Lung (tissue), 12 donors: Measurements from ENCODE around the gene GPR153. TPM values are rescaled to one million over a fixed set of nuclear protein-coding genes. Genes with fewer than 3 reads are reported as not detected.

Experiments
- ATAC-seq: fragments of 200-7000 bp; cut with Tn5 transposase; one replicate; pipeline ENCODE4 v1.9.1; 2020; ENCODE audit warnings: moderate number of reproducible peaks; ENCODE audit not compliant: insufficient read depth, low FRiP score
- DNase-seq, 3 donors: peaks; one replicate each; pipeline ENCODE4 v3.0.0-alpha.2; 2013 to 2017
- H3K27ac ChIP-seq, 2 donors: one replicate each; pipeline ENCODE4 v1.5.1; 2013; ENCODE audit warnings: mild to moderate bottlenecking in 2 of 2, moderate library complexity in 2 of 2, control low read depth in 1 of 2, inconsistent platforms in 1 of 2, low read depth in 1 of 2, low read length in 1 of 2
- H3K27me3 ChIP-seq, 3 donors: one replicate each; pipeline ENCODE4 v1.5.1; 2013; ENCODE audit warnings: low read length in 2 of 3; ENCODE audit not compliant: control insufficient read depth in 3 of 3, insufficient read depth in 3 of 3
- H3K36me3 ChIP-seq, 4 donors: one replicate each; pipeline ENCODE4 v1.5.1; 2013; ENCODE audit warnings: low read length in 4 of 4, mild to moderate bottlenecking in 1 of 4, moderate library complexity in 1 of 4; ENCODE audit not compliant: control insufficient read depth in 4 of 4, insufficient read depth in 4 of 4
- H3K4me1 ChIP-seq, 5 donors: one replicate each; pipeline ENCODE4 v1.5.1; 2013; ENCODE audit warnings: low read length in 5 of 5, mild to moderate bottlenecking in 2 of 5, moderate library complexity in 1 of 5; ENCODE audit not compliant: control insufficient read depth in 5 of 5, insufficient read depth in 5 of 5
- H3K4me3 ChIP-seq: one replicate; pipeline ENCODE4 v1.5.1; 2013; ENCODE audit warnings: mild to moderate bottlenecking, control low read depth, moderate library complexity
- H3K9ac ChIP-seq, 2 donors: one replicate each; pipeline ENCODE4 v1.5.1; 2013; ENCODE audit warnings: low read length in 2 of 2, control low read depth in 1 of 2; ENCODE audit not compliant: insufficient read depth in 1 of 2
- H3K9me3 ChIP-seq, 4 donors: one replicate each; pipeline ENCODE4 v1.5.1; 2013; ENCODE audit warnings: low read length in 3 of 4, mild to moderate bottlenecking in 1 of 4, moderate library complexity in 1 of 4; ENCODE audit not compliant: control insufficient read depth in 4 of 4, insufficient read depth in 3 of 4
- WGBS, 2 donors: extraction: QIAGEN DNeasy Blood & Tissue Kit; methylation state at CpG; one replicate each; pipeline ENCODE4 v1.1.7; 2013; 5-methylcytosine and 5-hydroxymethylcytosine counted together
- polyA plus RNA-seq, 2 donors: library from polyadenylated mRNA; stranded (reverse); fragments of 200-250 nt; gene quantifications; one replicate each; pipeline ENCODE4 v1.2.1, GENCODE V29; 2013
- total RNA-seq, 2 donors: library from RNA; depleted of rRNA in 1 of 2; stranded (reverse); fragments of >200 nt in 1 of 2; gene quantifications; one replicate each; pipeline ENCODE4 v1.2.1, GENCODE V29; 2014 to 2021
- TF ChIP-seq, protein P1 (sequence below): IDR thresholded peaks from 2 replicates; pipeline ENCODE4 v1.5.1; 2012; ENCODE audit warnings: mild to moderate bottlenecking; ENCODE audit errors: control extremely low read depth, extremely low read depth
- donor health status: control.
- donor health status: control.
- donor health status: Bipolar disorder and iron deficiency.
- donor health status: healthy.
- donor health status: DM: yes; HTN: yes; CAD: no.

The GPR153 gene
- total and polyA plus RNA-seq, 4 donors: 3.2 to 17.0 (median 6.2) TPM

DNA sequence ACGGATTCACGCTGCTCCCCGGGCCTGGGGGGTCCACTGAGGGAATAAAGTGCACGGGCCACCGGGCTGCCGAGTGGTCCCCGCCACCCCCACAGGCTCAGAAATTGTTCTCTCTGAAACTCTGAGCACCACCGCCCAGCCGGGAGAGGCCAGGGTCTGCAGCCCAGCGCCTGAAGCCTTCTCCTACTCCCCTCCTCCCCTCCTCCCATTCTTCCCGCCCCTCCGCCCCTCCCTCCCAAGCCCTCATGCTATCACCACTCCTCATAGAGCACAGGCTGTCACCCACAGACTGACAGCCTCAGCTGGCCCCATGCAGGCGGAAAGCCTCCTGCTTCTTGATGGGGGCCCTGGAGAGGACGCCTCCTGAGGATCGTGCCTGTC, 707 bp upstream of the GPR153 start:
- WGBS, 2 donors: 13 to 18% methylated on average over 12 to 15 of the region's 15 CpGs
- Histone ChIP-seq H3K36me3 (no peaks in the 10 kb centered on the region), H3K4me1 (peaks cover 0 to 60% (median 42%) of the 10 kb centered on the region in 5 donors), H3K27ac (no peak overlapping the region), H3K27me3 (peaks cover 0 to 4% (median 0%) of the 10 kb centered on the region in 3 donors), H3K4me3 (no peak overlapping the region), H3K9me3 (no peaks in the 10 kb centered on the region), H3K9ac (no peak overlapping the region)
- TF ChIP-seq, protein P1, sequence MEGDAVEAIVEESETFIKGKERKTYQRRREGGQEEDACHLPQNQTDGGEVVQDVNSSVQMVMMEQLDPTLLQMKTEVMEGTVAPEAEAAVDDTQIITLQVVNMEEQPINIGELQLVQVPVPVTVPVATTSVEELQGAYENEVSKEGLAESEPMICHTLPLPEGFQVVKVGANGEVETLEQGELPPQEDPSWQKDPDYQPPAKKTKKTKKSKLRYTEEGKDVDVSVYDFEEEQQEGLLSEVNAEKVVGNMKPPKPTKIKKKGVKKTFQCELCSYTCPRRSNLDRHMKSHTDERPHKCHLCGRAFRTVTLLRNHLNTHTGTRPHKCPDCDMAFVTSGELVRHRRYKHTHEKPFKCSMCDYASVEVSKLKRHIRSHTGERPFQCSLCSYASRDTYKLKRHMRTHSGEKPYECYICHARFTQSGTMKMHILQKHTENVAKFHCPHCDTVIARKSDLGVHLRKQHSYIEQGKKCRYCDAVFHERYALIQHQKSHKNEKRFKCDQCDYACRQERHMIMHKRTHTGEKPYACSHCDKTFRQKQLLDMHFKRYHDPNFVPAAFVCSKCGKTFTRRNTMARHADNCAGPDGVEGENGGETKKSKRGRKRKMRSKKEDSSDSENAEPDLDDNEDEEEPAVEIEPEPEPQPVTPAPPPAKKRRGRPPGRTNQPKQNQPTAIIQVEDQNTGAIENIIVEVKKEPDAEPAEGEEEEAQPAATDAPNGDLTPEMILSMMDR: no peak
- DNase-seq: peak; percentile 60 to 69 (median 68)
- ATAC-seq: no peak

GRCh38 chr1:6260433-6260934, 414 bp downstream of the GPR153 start:
- ATAC-seq: no peak
- H3K27me3 ChIP-seq: peaks cover 0 to 4% (median 0%) of the 10 kb centered on the region in 3 donors
- H3K9me3 ChIP-seq: no peaks in the 10 kb centered on the region
- no peak overlapping the region for H3K27ac ChIP-seq
- no peak overlapping the region for H3K9ac ChIP-seq
- peak overlapping the region; percentile 45 for H3K4me3 ChIP-seq
- peaks cover 0 to 49% (median 32%) of the 10 kb centered on the region in 5 donors for H3K4me1 ChIP-seq
- TF ChIP-seq, protein P1: no peak
- no peaks in the 10 kb centered on the region for H3K36me3 ChIP-seq
- 0% methylated on average over 30 to 61 of the region's 61 CpGs for WGBS, 2 donors
- DNase-seq: peak; percentile 55 to 71 (median 57)

DNA sequence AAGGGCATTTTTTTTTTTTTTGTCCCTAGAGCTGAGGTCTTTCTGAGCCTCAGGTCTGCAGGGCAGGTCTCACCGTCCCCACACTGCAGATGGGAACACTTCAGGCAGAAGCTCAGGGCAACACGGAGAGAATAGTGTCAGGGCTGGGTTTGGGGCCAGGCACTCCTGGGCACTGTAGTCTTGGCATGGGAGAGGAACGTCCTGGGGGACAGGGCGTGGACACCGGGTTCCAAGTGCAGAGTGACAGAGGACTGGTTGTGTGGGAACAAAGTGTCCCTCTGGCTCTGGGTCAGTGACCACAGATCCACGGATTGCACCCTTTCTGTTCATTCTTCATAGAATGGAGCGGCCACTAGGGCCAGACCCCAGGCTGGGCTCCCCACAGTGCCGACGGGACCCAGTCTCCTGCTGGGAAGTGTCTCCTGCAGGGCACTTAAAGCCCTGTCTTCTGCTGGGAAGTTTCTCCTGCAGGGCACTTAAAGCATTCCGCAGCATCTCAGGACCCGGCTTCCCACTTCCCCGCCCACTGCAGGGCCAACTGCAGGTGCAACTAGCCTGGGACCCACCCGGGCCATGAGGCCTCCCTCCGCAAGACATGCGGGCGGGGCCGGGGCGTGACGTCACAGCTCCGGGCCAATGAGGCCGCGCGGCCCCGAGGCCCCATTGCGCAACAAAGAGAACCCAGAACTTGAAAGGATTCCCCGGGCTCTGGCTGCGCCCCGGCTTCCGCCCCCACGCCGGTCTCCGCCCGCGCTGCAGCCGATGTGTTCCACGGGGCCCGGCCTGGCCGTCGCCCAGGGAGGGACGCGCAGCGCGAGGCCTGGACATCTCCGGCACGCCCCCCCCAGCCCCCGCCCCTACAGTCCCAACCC, 1.2 kb downstream of the GPR153 start:
- ATAC-seq (peak; percentile 45), DNase-seq (peak; percentile 87 to 90 (median 88))
- Histone ChIP-seq H3K36me3 (peaks cover 0 to under 1% (median 0%) of the 10 kb centered on the region in 4 donors), H3K27me3 (peaks cover 0 to 4% (median 0%) of the 10 kb centered on the region in 3 donors), H3K4me1 (peaks cover 0 to 41% (median 25%) of the 10 kb centered on the region in 5 donors), H3K9me3 (no peaks in the 10 kb centered on the region), H3K4me3 (no peak overlapping the region), H3K27ac (no peak overlapping the region), H3K9ac (no peak overlapping the region)
- WGBS, 2 donors: 7 to 12% methylated on average over 25 to 46 of the region's 46 CpGs
- TF ChIP-seq, protein P1: no peak
